ENCODE data around the gene DET1.

Gene DET1

DNA sequence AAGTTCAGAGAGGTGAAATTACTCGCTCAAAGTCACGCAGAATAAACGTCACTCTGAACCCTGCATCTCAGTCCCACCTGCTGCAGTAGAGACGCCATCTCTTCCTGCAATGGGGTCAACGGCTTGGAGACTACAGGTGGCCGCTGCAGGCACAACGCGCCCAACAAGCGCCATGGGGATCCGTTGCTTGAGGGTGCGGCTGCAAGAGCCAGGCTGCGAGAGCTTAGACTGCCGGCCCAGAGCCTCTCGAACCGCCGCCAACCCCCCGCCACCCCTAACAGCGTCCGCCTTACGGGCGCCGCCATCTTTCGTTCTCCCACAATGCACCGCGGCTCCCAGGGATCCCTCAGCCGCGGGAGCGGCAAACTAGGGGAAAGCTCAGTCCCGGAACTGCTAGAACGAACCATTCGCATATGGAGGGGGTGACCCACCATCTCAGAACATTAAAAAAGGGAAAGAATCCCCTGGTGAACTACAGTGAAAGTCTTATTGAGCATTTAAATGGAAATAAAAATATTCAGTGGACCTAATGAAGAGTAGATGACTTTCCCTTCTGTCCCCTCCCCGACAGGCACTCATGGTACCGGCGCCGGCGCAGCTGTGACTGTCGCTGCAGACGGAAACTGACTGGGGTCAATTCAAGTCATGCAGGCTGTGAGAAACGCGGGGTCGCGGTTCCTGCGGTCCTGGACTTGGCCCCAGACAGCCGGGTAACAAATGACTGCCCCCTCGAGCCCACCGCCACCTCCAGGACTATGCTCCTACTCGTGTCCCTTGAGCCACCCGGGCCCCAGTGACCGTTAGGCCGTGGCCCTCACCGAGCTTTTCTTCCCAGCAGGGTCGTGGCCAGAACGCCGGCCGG is 79.2 kb downstream of the DET1 start, which contains the start of the genes MRPL46 and MRPS11:
Gene MRPL46, minus strand, starts transcription at position 316 of the 862 bp plus-strand sequence. Its CDS starts 11 bp downstream, at position 305.
Gene MRPS11, plus strand, starts transcription at position 636 of the 862 bp plus-strand sequence. Its CDS starts 10 bp downstream, at position 646.
- DNase-seq (ENCODE audit: low read depth in 2 of 2) = peak; percentile 85 to 86

DNA sequence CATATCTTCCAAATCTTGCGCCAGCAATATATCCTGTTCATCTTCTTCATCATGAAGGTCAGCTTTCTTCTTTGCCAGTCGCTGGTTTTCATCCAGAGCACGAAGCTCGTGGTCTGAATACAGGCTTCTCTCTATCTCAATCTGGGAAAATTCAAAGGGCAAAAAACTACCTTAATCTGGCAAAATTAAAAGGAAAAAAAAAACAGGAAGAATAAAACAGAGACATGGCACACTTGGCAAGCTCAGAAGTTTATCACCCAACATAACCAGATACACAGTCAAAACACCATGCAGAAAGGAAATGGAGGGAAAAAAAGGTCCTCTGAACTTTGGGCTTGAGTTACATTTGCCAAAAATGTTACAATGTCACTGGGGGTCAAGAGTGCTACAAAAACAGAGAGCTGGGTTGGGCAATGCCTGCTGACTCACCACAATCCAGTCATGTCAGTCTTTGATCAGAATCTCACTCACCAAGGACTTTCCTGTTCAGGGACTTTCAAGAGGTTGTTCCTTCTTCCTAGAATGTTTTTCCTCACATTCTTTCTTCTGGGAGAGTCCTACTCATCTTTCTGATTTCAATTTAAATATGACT is 80.8 kb downstream of the DET1 start:
- DNase-seq (ENCODE audit: low read depth in 2 of 2) = no peak

DNA sequence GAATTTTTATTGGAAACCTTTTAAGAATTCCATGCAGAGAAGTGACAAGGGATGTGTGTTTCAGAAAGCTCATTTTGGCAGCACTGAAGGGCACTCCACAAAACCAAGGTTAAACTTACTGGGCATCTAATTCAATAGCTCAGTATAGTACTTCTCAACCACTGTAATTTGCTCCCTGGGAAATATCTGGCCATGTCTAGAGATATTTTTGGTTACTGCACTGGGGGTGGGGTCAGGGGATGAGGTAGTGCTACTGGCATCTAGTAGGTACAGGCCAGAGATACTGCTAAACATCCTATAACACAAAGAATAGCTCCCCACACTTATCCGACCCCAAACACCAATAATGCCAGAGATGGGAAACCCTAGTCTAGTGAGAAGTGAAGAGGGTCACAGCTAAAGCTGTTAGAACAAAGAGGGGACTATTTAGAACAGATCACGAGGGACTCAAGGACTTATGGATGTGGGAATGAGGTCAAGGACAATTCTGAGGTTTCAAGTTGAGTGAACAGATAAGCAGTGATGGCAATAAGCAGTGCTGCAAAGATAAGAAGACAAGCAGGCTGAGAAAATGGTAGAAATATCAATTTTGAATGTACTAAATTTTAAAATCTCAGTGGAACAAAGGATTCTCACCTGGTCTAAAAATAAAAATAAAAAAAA is 82.5 kb downstream of the DET1 start:
- DNase-seq (ENCODE audit: low read depth in 2 of 2) = no peak
